A549 (cell line): ENCODE data around the gene GRID2.

ENCODE experiments used
- CEBPB ChIP-seq, 2 experiments: fragments of >200 bp in 1 of 2; sonication (Bioruptor Twin) in 1 of 2; formaldehyde crosslinking in 1 of 2; IDR thresholded peaks; 2 replicates each; pipeline ENCODE4 v1.6.1; 2012 to 2016
- EP300 ChIP-seq, 2 experiments: fragments of >200 bp; sonication (Bioruptor Twin); formaldehyde crosslinking; IDR thresholded peaks; 2 replicates in 1 of 2; 3 replicates in 1 of 2; pipeline ENCODE4 v1.6.1; 2016 to 2017
- ESRRA ChIP-seq: fragments of 150-350 bp; IDR thresholded peaks from 2 replicates; pipeline ENCODE4 v1.6.1; 2014; ENCODE audit warnings: mild to moderate bottlenecking, low read length, borderline replicate concordance
- HOXB13 ChIP-seq: fragments of 250-450 bp; sonication (Bioruptor Pico); IDR thresholded peaks from 2 replicates; pipeline ENCODE4 v1.5.0; 2020; ENCODE audit warnings: low read depth, mild to moderate bottlenecking, moderate library complexity
- MAFK ChIP-seq: fragments of 450-650 bp; IDR thresholded peaks from 2 replicates; pipeline ENCODE4 v1.6.1; 2014; ENCODE audit not compliant: partially characterized antibody
- NPAS2 ChIP-seq: fragments of 250-450 bp; sonication (Bioruptor Pico); IDR thresholded peaks from 2 replicates; pipeline ENCODE4 v1.8.0; 2022; ENCODE audit warnings: mild to moderate bottlenecking, moderate library complexity, borderline replicate concordance
- NR3C1 ChIP-seq: fragments of >200 bp; sonication (Bioruptor Twin); formaldehyde crosslinking; IDR thresholded peaks from 3 replicates; pipeline ENCODE4 v1.6.1; 2017
- SMC3 ChIP-seq: fragments of >200 bp; sonication (Bioruptor Twin); formaldehyde crosslinking; IDR thresholded peaks from 3 replicates; pipeline ENCODE4 v1.6.1; 2018; ENCODE audit warnings: inconsistent platforms
- SREBF2 ChIP-seq: fragments of 450-650 bp; IDR thresholded peaks from 2 replicates; pipeline ENCODE4 v1.6.1; 2014; ENCODE audit warnings: mild to moderate bottlenecking, moderate library complexity
- ZC3H11A ChIP-seq: fragments of 450-650 bp; IDR thresholded peaks from 2 replicates; pipeline ENCODE4 v1.6.1; 2014; ENCODE audit warnings: antibody characterized with exemption, mild to moderate bottlenecking
- TF ChIP-seq, protein P1 (sequence below): fragments of 200-600 bp; sonication (generic); IDR thresholded peaks from 2 replicates; pipeline ENCODE4 v1.6.1; 2016; ENCODE audit warnings: antibody characterized with exemption, mild to moderate bottlenecking, moderate library complexity
- TF ChIP-seq, protein P2 (sequence below): fragments of >200 bp; sonication (Bioruptor Twin); formaldehyde crosslinking; IDR thresholded peaks from 3 replicates; pipeline ENCODE4 v1.5.1; 2016
- TF ChIP-seq, protein P3 (sequence below): fragments of >200 bp; sonication (Bioruptor Twin); formaldehyde crosslinking; IDR thresholded peaks from 3 replicates; pipeline ENCODE4 v1.6.1; 2016

DNA sequence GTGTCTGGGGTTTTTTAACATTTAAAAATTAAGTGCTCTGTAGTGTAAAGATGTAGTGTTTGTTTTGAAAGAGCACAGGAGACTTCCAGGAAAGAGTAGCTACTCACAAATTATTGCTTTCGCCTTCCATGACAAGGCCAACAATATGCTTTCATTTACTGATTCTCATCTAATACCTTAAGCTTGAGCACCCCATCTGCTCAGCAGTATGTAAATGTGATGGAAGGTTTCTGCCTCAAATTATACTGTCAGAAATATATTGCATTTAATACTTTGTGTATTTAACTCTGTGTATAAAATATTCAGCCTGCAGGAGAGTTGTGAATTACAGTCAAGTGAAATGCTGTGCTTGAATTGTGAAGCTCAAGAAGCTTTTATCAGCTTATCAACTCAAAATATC is 1228.5 kb downstream of the GRID2 start:
- TF ChIP-seq, protein P1, sequence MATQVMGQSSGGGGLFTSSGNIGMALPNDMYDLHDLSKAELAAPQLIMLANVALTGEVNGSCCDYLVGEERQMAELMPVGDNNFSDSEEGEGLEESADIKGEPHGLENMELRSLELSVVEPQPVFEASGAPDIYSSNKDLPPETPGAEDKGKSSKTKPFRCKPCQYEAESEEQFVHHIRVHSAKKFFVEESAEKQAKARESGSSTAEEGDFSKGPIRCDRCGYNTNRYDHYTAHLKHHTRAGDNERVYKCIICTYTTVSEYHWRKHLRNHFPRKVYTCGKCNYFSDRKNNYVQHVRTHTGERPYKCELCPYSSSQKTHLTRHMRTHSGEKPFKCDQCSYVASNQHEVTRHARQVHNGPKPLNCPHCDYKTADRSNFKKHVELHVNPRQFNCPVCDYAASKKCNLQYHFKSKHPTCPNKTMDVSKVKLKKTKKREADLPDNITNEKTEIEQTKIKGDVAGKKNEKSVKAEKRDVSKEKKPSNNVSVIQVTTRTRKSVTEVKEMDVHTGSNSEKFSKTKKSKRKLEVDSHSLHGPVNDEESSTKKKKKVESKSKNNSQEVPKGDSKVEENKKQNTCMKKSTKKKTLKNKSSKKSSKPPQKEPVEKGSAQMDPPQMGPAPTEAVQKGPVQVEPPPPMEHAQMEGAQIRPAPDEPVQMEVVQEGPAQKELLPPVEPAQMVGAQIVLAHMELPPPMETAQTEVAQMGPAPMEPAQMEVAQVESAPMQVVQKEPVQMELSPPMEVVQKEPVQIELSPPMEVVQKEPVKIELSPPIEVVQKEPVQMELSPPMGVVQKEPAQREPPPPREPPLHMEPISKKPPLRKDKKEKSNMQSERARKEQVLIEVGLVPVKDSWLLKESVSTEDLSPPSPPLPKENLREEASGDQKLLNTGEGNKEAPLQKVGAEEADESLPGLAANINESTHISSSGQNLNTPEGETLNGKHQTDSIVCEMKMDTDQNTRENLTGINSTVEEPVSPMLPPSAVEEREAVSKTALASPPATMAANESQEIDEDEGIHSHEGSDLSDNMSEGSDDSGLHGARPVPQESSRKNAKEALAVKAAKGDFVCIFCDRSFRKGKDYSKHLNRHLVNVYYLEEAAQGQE, result no peak
- TF ChIP-seq MAFK (no peak), SMC3 (no peak), EP300 (IDR thresholded peaks at IDR 0.05) (no peak), ESRRA (no peak), NR3C1 (no peak), ZC3H11A (no peak), HOXB13 (CRISPR knock-in tag) (no peak), NPAS2 (CRISPR knock-in tag) (no peak), SREBF2 (no peak), CEBPB (IDR thresholded peaks at IDR 0.05) (no peak)
- TF ChIP-seq, protein P2, sequence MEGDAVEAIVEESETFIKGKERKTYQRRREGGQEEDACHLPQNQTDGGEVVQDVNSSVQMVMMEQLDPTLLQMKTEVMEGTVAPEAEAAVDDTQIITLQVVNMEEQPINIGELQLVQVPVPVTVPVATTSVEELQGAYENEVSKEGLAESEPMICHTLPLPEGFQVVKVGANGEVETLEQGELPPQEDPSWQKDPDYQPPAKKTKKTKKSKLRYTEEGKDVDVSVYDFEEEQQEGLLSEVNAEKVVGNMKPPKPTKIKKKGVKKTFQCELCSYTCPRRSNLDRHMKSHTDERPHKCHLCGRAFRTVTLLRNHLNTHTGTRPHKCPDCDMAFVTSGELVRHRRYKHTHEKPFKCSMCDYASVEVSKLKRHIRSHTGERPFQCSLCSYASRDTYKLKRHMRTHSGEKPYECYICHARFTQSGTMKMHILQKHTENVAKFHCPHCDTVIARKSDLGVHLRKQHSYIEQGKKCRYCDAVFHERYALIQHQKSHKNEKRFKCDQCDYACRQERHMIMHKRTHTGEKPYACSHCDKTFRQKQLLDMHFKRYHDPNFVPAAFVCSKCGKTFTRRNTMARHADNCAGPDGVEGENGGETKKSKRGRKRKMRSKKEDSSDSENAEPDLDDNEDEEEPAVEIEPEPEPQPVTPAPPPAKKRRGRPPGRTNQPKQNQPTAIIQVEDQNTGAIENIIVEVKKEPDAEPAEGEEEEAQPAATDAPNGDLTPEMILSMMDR, result no peak
- TF ChIP-seq, protein P3, sequence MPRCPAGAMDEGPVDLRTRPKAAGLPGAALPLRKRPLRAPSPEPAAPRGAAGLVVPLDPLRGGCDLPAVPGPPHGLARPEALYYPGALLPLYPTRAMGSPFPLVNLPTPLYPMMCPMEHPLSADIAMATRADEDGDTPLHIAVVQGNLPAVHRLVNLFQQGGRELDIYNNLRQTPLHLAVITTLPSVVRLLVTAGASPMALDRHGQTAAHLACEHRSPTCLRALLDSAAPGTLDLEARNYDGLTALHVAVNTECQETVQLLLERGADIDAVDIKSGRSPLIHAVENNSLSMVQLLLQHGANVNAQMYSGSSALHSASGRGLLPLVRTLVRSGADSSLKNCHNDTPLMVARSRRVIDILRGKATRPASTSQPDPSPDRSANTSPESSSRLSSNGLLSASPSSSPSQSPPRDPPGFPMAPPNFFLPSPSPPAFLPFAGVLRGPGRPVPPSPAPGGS, result no peak
